SK-N-MC (cell line): ENCODE measurements around the gene RHBDD1.

ENCODE experiments used
- EZH2 ChIP-seq: fragments of 200-600 bp; sonication (generic); IDR thresholded peaks from one replicate; pipeline ENCODE4 v1.6.1; 2017; ENCODE audit warnings: antibody characterized with exemption
- FOXP2 ChIP-seq: optimal IDR thresholded peaks from 2 replicates; pipeline ENCODE3; 2011; ENCODE audit warnings: mild to moderate bottlenecking, moderate library complexity; ENCODE audit not compliant: insufficient read depth; ENCODE audit errors: extremely low read length, control extremely low read depth
- POLR2AphosphoS5 ChIP-seq: IDR thresholded peaks from 2 replicates; pipeline ENCODE4 v1.6.1; 2012; ENCODE audit warnings: mild to moderate bottlenecking, low read depth, low read length, borderline replicate concordance

- no peak for TF ChIP-seq EZH2
- no peak for TF ChIP-seq POLR2AphosphoS5
- no peak for TF ChIP-seq FOXP2
These were observed 118.0 kb downstream of the RHBDD1 start for GRCh38 chr2:226953826-226954225.
